Measurements from ENCODE around the gene TMEM238L. TPM values are rescaled to one million over a fixed set of nuclear protein-coding genes. Genes with fewer than 3 reads are reported as not detected.

TMEM238L gene
- total and polyA plus RNA-seq, 3 donors from 2014 or later = not detected

DNA sequence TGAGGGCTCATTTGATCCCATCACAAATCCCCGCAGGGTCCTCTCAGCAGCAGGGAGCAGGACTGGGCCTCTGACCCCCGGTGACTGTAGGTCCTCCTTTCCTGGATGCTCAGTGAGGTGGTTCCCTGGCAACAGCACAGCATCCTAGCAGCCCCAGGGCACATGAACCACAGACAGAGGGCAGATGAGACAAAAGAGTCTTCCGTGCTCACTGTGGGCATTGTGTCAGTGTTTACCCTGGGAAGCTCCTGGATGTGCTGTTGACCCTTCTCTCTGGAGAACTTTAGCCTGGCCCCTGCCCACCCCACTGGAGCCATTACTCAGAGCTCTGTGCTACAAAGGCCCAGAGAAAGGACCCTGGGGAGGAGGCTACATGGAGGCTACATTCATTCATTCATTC lies 52.3 kb downstream of the TMEM238L start:
- 79 to 89% methylated on average over 3 of the region's 3 CpGs for WGBS, 2 donors
- Histone ChIP-seq H3K36me3 (ENCODE audit: low read depth, missing control alignments) (no peaks in the 10 kb centered on the region), H3K9me3 (no peaks in the 10 kb centered on the region), H3K4me3 (no peak overlapping the region), H3K4me1 (peaks cover 4% of the 10 kb centered on the region), H3K27ac (no peak overlapping the region), H3K27me3 (no peaks in the 10 kb centered on the region)
- no peak for DNase-seq
- TF ChIP-seq POLR2A (IDR thresholded peaks at IDR 0.05) (no peak), CTCF (IDR thresholded peaks at IDR 0.05) (no peak)
- intact Hi-C loops (cut with DNase I; ENCODE audit: low total_unique reads) = no loop called here

DNA sequence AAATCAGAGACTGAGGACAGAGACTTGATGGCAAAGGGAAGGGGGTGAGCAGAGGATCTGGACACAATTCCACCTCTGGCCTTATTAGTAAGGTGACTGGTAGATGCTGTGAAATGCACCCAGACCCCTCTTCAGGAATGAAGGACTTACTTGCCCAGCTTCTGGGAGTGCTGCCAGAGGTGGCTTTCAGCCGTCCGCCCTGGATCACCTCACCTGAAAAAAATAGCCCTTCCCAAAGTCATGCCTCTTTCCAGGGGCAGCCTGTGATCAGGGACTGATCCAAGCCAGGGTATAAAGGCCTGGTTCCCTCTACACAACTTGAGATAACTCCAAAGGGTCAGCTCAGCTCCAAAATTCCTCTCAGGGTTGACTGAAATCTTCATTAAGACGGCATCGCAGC lies 53.7 kb downstream of the TMEM238L start:
- no peak for DNase-seq
- 83 to 97% methylated on average over 4 of the region's 4 CpGs for WGBS, 2 donors
- intact Hi-C loops (cut with DNase I; ENCODE audit: low total_unique reads) = no loop called here

GRCh38 chr17:10748531-10749181 lies 55.2 kb downstream of the TMEM238L start:
- H3K27ac ChIP-seq = no peak overlapping the region
- 46 to 61% methylated on average over 9 of the region's 9 CpGs for WGBS, 2 donors
- no peaks in the 10 kb centered on the region for H3K9me3 ChIP-seq
- no peak for DNase-seq
- no peaks in the 10 kb centered on the region for H3K27me3 ChIP-seq
- H3K4me3 ChIP-seq = no peak overlapping the region
- H3K4me1 ChIP-seq = no peaks in the 10 kb centered on the region
- H3K36me3 ChIP-seq (ENCODE audit: low read depth, missing control alignments) = no peaks in the 10 kb centered on the region
- intact Hi-C loops (cut with DNase I; ENCODE audit: low total_unique reads) = no loop called here
- TF ChIP-seq POLR2A (IDR thresholded peaks at IDR 0.05) (no peak), CTCF (IDR thresholded peaks at IDR 0.05) (no peak)

More for the DNA sequence above, 53.7 kb downstream of the TMEM238L start:
- Histone ChIP-seq H3K4me3 (no peak overlapping the region), H3K27ac (no peak overlapping the region), H3K36me3 (ENCODE audit: low read depth, missing control alignments) (no peaks in the 10 kb centered on the region), H3K4me1 (no peaks in the 10 kb centered on the region), H3K9me3 (no peaks in the 10 kb centered on the region), H3K27me3 (no peaks in the 10 kb centered on the region)
- TF ChIP-seq POLR2A (IDR thresholded peaks at IDR 0.05) (no peak), CTCF (IDR thresholded peaks at IDR 0.05) (no peak)

DNA sequence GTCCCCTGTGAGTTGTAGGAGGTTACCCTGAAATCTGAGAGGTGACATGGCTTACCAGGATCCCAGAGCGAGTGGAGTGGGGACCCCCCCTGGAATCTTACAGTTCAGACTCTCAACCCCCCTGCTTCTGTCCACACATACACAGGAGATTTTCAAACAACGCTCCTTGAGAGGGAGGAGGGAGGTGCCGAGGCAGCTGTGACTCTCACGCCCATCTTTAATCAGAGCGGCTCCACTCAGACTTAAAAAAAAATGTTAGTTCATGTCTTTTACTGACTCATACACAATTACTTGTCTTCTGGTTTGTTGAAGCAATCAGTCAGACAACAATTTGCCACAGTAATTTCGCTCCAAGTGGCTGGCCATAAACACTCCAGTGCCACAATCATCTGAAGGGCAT lies 58.7 kb downstream of the TMEM238L start:
- no peaks in the 10 kb centered on the region for H3K27me3 ChIP-seq
- H3K4me1 ChIP-seq = no peaks in the 10 kb centered on the region
- peak overlapping the region in 1 of 2 donors; percentile 5 for H3K27ac ChIP-seq
- no peak for DNase-seq
- intact Hi-C loops (cut with DNase I; ENCODE audit: low total_unique reads) = no loop called here
- TF ChIP-seq CTCF (IDR thresholded peaks at IDR 0.05) (no peak), POLR2A (IDR thresholded peaks at IDR 0.05) (no peak)
- 58 to 70% methylated on average over 6 of the region's 6 CpGs for WGBS, 2 donors
- no peak overlapping the region for H3K4me3 ChIP-seq
- H3K9me3 ChIP-seq = no peaks in the 10 kb centered on the region
- no peaks in the 10 kb centered on the region for H3K36me3 ChIP-seq (ENCODE audit: low read depth, missing control alignments)

Small RNA genes lying within 50 kb of the gene (small RNA-seq; reads per million reads assigned to genes)
- gene AC015908.2 (0 reads per million in 2 donors), gene TMEM238L (0 reads per million in 2 donors)

Other genes starting within 250 kb of the TMEM238L start
- 10 to 100 TPM; 18.1 to 19.3 TPM for gene MYH3, start 146.8 kb downstream of the TMEM238L start, total RNA-seq
- gene MYH3, start 146.8 kb downstream of the TMEM238L start, polyA plus RNA-seq (ENCODE audit: insufficient read depth, low read depth, low replicate concordance) = 35.3 TPM
- gene SCO1, start 106.6 kb downstream of the TMEM238L start, total RNA-seq = 10 to 100 TPM; 23.9 to 31.9 TPM
- gene SCO1, start 106.6 kb downstream of the TMEM238L start, polyA plus RNA-seq (ENCODE audit: insufficient read depth, low read depth, low replicate concordance) = 25.7 TPM
- 10 to 100 TPM in 1 of 2 donors, 1 to 10 TPM in 1; 8.0 to 13.8 TPM for gene ADPRM, start 106.5 kb downstream of the TMEM238L start, total RNA-seq
- gene ADPRM, start 106.5 kb downstream of the TMEM238L start, polyA plus RNA-seq (ENCODE audit: insufficient read depth, low read depth, low replicate concordance) = 9.0 TPM
- gene TMEM220, start 74.1 kb downstream of the TMEM238L start, total RNA-seq = 10 to 100 TPM; 16.2 to 22.2 TPM
- gene TMEM220, start 74.1 kb downstream of the TMEM238L start, polyA plus RNA-seq (ENCODE audit: insufficient read depth, low read depth, low replicate concordance) = 53.1 TPM
- gene PIRT, start 34.0 kb upstream of the TMEM238L start, total RNA-seq = under 1 TPM; 0.08 to 0.37 TPM
- gene PIRT, start 34.0 kb upstream of the TMEM238L start, polyA plus RNA-seq (ENCODE audit: insufficient read depth, low read depth, low replicate concordance) = 0.18 TPM